SK-N-SH treated with all-trans-retinoic acid at 6 μM for 48 hours (cell line): ENCODE results near the gene BCDIN3D.

Experiments
- ATAC-seq: fragments of 200-7000 bp; cut with Tn5 transposase; 3 replicates; pipeline ENCODE4 v1.9.1; 2020; ENCODE audit warnings: mild to moderate bottlenecking, moderate library complexity
- CREB5 ChIP-seq: fragments of 250-450 bp; sonication (Bioruptor Pico); IDR thresholded peaks from 2 replicates; pipeline ENCODE4 v1.5.1; 2020; ENCODE audit warnings: low read depth, mild to moderate bottlenecking, moderate library complexity
- CSDC2 ChIP-seq: fragments of 250-450 bp; sonication (Bioruptor Pico); IDR thresholded peaks from 2 replicates; pipeline ENCODE4 v1.5.0; 2020; ENCODE audit warnings: mild to moderate bottlenecking, moderate library complexity
- ESRRG ChIP-seq: fragments of 250-450 bp; sonication (Bioruptor Pico); IDR thresholded peaks from 2 replicates; pipeline ENCODE4 v1.6.1; 2021; ENCODE audit warnings: mild to moderate bottlenecking
- GLIS3 ChIP-seq: fragments of 250-450 bp; sonication (Bioruptor Pico); IDR thresholded peaks from 2 replicates; pipeline ENCODE4 v1.5.0; 2020; ENCODE audit warnings: mild to moderate bottlenecking, moderate library complexity
- ISL1 ChIP-seq: fragments of 250-450 bp; sonication (Bioruptor Pico); IDR thresholded peaks from 2 replicates; pipeline ENCODE4 v2.1.2; 2022; ENCODE audit warnings: mild to moderate bottlenecking, moderate library complexity
- PPARA ChIP-seq: fragments of 250-450 bp; sonication (Bioruptor Pico); IDR thresholded peaks from 2 replicates; pipeline ENCODE4 v1.5.0; 2020; ENCODE audit warnings: mild to moderate bottlenecking, borderline replicate concordance
- RARB ChIP-seq: fragments of 250-450 bp; sonication (Bioruptor Pico); IDR thresholded peaks from 2 replicates; pipeline ENCODE4 v1.8.0; 2021; ENCODE audit warnings: mild to moderate bottlenecking, moderate library complexity
- TOX ChIP-seq: fragments of 250-450 bp; sonication (Bioruptor Pico); IDR thresholded peaks from 2 replicates; pipeline ENCODE4 v1.8.0; 2021; ENCODE audit warnings: mild to moderate bottlenecking, moderate library complexity, borderline replicate concordance
- ZC3H10 ChIP-seq: fragments of 250-450 bp; sonication (Bioruptor Pico); IDR thresholded peaks from 2 replicates; pipeline ENCODE4 v1.5.1; 2021; ENCODE audit warnings: mild to moderate bottlenecking, moderate library complexity
- ZFP3 ChIP-seq: fragments of 250-450 bp; sonication (Bioruptor Pico); IDR thresholded peaks from 2 replicates; pipeline ENCODE4 v1.5.0; 2020; ENCODE audit warnings: mild to moderate bottlenecking, moderate library complexity
- ZNF565 ChIP-seq: fragments of 450-650 bp; formaldehyde crosslinking; conservative IDR thresholded peaks from 2 replicates; pipeline ENCODE4 v1.5.0; 2020; ENCODE audit warnings: low read depth, mild to moderate bottlenecking, moderate library complexity
- ZNF70 ChIP-seq: fragments of 450-650 bp; formaldehyde crosslinking; IDR thresholded peaks from 2 replicates; pipeline ENCODE4 v1.5.0; 2020; ENCODE audit warnings: mild to moderate bottlenecking, moderate library complexity
- ZNF8 ChIP-seq: fragments of 450-650 bp; formaldehyde crosslinking; IDR thresholded peaks from 2 replicates; pipeline ENCODE4 v1.5.0; 2020; ENCODE audit warnings: mild to moderate bottlenecking, moderate library complexity
- TF ChIP-seq, protein P1 (sequence below): fragments of 250-450 bp; sonication (Bioruptor Pico); IDR thresholded peaks from 2 replicates; pipeline ENCODE4 v1.8.0; 2021; ENCODE audit warnings: low read depth, mild to moderate bottlenecking, moderate library complexity, borderline replicate concordance
- TF ChIP-seq, protein P2 (sequence below): fragments of 250-450 bp; sonication (Bioruptor Pico); IDR thresholded peaks from 2 replicates; pipeline ENCODE4 v1.5.0; 2020; ENCODE audit warnings: mild to moderate bottlenecking, moderate library complexity
- TF ChIP-seq, protein P3 (sequence below): fragments of 250-450 bp; sonication (Bioruptor Pico); IDR thresholded peaks from 2 replicates; pipeline ENCODE4 v1.5.1; 2021; ENCODE audit warnings: mild to moderate bottlenecking, moderate library complexity

The BCDIN3D gene

GRCh38 chr12:49790741-49791555 lies 52.0 kb downstream of the BCDIN3D start:
- ATAC-seq: no peak
- TF ChIP-seq, protein P1, sequence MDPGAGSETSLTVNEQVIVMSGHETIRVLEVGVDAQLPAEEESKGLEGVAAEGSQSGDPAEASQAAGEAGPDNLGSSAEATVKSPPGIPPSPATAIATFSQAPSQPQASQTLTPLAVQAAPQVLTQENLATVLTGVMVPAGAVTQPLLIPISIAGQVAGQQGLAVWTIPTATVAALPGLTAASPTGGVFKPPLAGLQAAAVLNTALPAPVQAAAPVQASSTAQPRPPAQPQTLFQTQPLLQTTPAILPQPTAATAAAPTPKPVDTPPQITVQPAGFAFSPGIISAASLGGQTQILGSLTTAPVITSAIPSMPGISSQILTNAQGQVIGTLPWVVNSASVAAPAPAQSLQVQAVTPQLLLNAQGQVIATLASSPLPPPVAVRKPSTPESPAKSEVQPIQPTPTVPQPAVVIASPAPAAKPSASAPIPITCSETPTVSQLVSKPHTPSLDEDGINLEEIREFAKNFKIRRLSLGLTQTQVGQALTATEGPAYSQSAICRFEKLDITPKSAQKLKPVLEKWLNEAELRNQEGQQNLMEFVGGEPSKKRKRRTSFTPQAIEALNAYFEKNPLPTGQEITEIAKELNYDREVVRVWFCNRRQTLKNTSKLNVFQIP (CRISPR knock-in tag): no peak
- no peak for TF ChIP-seq ISL1
- TF ChIP-seq CREB5 (CRISPR knock-in tag): no peak
- TF ChIP-seq CSDC2 (CRISPR knock-in tag): no peak
- no peak for TF ChIP-seq RARB (CRISPR knock-in tag)
- no peak for TF ChIP-seq ZNF565 (CRISPR knock-in tag)
- no peak for TF ChIP-seq ZC3H10 (CRISPR knock-in tag)
- TF ChIP-seq, protein P2, sequence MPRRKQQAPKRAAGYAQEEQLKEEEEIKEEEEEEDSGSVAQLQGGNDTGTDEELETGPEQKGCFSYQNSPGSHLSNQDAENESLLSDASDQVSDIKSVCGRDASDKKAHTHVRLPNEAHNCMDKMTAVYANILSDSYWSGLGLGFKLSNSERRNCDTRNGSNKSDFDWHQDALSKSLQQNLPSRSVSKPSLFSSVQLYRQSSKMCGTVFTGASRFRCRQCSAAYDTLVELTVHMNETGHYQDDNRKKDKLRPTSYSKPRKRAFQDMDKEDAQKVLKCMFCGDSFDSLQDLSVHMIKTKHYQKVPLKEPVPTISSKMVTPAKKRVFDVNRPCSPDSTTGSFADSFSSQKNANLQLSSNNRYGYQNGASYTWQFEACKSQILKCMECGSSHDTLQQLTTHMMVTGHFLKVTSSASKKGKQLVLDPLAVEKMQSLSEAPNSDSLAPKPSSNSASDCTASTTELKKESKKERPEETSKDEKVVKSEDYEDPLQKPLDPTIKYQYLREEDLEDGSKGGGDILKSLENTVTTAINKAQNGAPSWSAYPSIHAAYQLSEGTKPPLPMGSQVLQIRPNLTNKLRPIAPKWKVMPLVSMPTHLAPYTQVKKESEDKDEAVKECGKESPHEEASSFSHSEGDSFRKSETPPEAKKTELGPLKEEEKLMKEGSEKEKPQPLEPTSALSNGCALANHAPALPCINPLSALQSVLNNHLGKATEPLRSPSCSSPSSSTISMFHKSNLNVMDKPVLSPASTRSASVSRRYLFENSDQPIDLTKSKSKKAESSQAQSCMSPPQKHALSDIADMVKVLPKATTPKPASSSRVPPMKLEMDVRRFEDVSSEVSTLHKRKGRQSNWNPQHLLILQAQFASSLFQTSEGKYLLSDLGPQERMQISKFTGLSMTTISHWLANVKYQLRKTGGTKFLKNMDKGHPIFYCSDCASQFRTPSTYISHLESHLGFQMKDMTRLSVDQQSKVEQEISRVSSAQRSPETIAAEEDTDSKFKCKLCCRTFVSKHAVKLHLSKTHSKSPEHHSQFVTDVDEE (CRISPR knock-in tag): no peak
- TF ChIP-seq ZNF8: no peak
- TF ChIP-seq, protein P3, sequence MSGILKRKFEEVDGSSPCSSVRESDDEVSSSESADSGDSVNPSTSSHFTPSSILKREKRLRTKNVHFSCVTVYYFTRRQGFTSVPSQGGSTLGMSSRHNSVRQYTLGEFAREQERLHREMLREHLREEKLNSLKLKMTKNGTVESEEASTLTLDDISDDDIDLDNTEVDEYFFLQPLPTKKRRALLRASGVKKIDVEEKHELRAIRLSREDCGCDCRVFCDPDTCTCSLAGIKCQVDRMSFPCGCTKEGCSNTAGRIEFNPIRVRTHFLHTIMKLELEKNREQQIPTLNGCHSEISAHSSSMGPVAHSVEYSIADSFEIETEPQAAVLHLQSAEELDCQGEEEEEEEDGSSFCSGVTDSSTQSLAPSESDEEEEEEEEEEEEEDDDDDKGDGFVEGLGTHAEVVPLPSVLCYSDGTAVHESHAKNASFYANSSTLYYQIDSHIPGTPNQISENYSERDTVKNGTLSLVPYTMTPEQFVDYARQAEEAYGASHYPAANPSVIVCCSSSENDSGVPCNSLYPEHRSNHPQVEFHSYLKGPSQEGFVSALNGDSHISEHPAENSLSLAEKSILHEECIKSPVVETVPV (CRISPR knock-in tag): no peak

GRCh38 chr12:49789992-49790391 lies 52.9 kb downstream of the BCDIN3D start:
- ATAC-seq: no peak
- TF ChIP-seq TOX (CRISPR knock-in tag): no peak
- TF ChIP-seq CSDC2 (CRISPR knock-in tag): no peak
- TF ChIP-seq ZNF70 (CRISPR knock-in tag): no peak
- TF ChIP-seq PPARA (CRISPR knock-in tag): no peak
- no peak for TF ChIP-seq GLIS3 (CRISPR knock-in tag)
- TF ChIP-seq, protein P1 (CRISPR knock-in tag): no peak
- no peak for TF ChIP-seq ZFP3 (CRISPR knock-in tag)

DNA sequence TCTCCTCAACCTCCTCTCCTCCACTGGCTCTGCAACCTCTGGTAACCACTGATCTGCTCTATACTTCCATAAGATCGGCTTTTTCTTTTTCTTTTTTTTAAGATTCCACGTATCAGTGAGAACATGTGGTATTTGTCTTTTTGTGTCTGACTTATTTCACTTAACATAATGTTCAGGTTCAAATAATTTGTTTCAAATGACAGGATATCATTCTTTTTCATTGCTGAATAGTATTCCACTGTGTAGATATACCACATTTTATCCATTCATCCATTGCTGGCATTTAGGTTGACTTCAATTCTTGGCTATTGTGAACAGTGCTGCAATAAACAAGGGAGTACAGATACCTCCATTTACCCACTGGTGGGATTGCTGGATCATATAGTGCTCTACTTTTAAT lies 55.2 kb downstream of the BCDIN3D start:
- ATAC-seq: no peak

More for the DNA sequence above, 55.2 kb downstream of the BCDIN3D start:
- TF ChIP-seq ZNF8 (peak; percentile 99), GLIS3 (CRISPR knock-in tag) (no peak), ESRRG (CRISPR knock-in tag) (no peak)
